Neural cell (in vitro differentiated cells): ENCODE measurements around the gene ANXA1. TPM values are rescaled to one million over a fixed set of nuclear protein-coding genes. Genes with fewer than 3 reads are reported as not detected.

ENCODE experiments used
- H2AFZ ChIP-seq: fragments of 200-600, 300-800 bp; sonication (generic), shearing (Covaris generic); 2 replicates; pipeline ENCODE4 v1.6.0; 2014; ENCODE audit warnings: low read depth, mild to moderate bottlenecking, antibody characterized with exemption, low read length, moderate library complexity
- H3F3A ChIP-seq: fragments of 200-600 bp; shearing (Covaris generic); 2 replicates; pipeline ENCODE4 v1.6.1; 2016; ENCODE audit warnings: mild to moderate bottlenecking, moderate library complexity, mixed read lengths, antibody characterized with exemption, low read length; ENCODE audit not compliant: insufficient read depth, poor library complexity, severe bottlenecking
- H3K27ac ChIP-seq: fragments of 200-600, 300-800 bp; sonication (generic), shearing (Covaris generic); 2 replicates; pipeline ENCODE4 v1.5.1; 2014; ENCODE audit warnings: mild to moderate bottlenecking, low read length, moderate library complexity
- H3K27me3 ChIP-seq: fragments of 300-800, 200-600 bp; sonication (generic), shearing (Covaris generic); 2 replicates; pipeline ENCODE4 v1.6.0; 2014; ENCODE audit warnings: mild to moderate bottlenecking, low read depth, low read length, moderate library complexity; ENCODE audit not compliant: insufficient read depth
- H3K36me3 ChIP-seq: fragments of 300-800, 200-600 bp; sonication (generic), shearing (Covaris generic); 2 replicates; pipeline ENCODE4 v1.5.1; 2014; ENCODE audit warnings: mild to moderate bottlenecking, antibody characterized with exemption, low read length, moderate library complexity; ENCODE audit not compliant: insufficient read depth
- H3K4me2 ChIP-seq: fragments of 300-800, 200-600 bp; sonication (generic), shearing (Covaris generic); 2 replicates; pipeline ENCODE4 v1.6.0; 2014; ENCODE audit warnings: mild to moderate bottlenecking, low read length
- H3K4me3 ChIP-seq: fragments of 300-800, 200-600 bp; sonication (generic), shearing (Covaris generic); 2 replicates; pipeline ENCODE4 v1.5.1; 2014; ENCODE audit warnings: mild to moderate bottlenecking, low read length, moderate library complexity
- H3K79me2 ChIP-seq: fragments of 200-600 bp; shearing (Covaris generic); replicated peaks from 2 replicates; pipeline ENCODE4 v1.6.0; 2014; ENCODE audit warnings: mild to moderate bottlenecking, low read length, moderate library complexity; ENCODE audit not compliant: insufficient read depth
- H3K9ac ChIP-seq: fragments of 300-800, 200-600 bp; sonication (generic), shearing (Covaris generic); 2 replicates; pipeline ENCODE4 v1.6.1; 2016; ENCODE audit warnings: mild to moderate bottlenecking, low read length, mixed read lengths
- H3K9me2 ChIP-seq: fragments of 200-600 bp; shearing (Covaris generic); 2 replicates; pipeline ENCODE4 v1.6.1; 2016; ENCODE audit warnings: mild to moderate bottlenecking, low read length, mixed read lengths; ENCODE audit not compliant: insufficient read depth
- H3K9me3 ChIP-seq: fragments of 200-600, 300-800 bp; sonication (generic), shearing (Covaris generic); 2 replicates; pipeline ENCODE4 v1.6.1; 2016; ENCODE audit warnings: mild to moderate bottlenecking, mixed run types, low read length, moderate library complexity, mixed read lengths
- H4K20me1 ChIP-seq: fragments of 200-600 bp; shearing (Covaris generic); 2 replicates; pipeline ENCODE4 v1.6.1; 2016; ENCODE audit warnings: mild to moderate bottlenecking, mixed run types; ENCODE audit not compliant: insufficient read depth
- EP300 ChIP-seq: fragments of 450-650 bp; conservative IDR thresholded peaks from 2 replicates; pipeline ENCODE4 v1.6.1; 2014; ENCODE audit warnings: antibody characterized with exemption, mild to moderate bottlenecking, moderate library complexity; ENCODE audit not compliant: poor library complexity, severe bottlenecking
- EZH2 ChIP-seq: fragments of 200-600, 300-800 bp; shearing (Covaris generic), sonication (generic); IDR thresholded peaks from 2 replicates; pipeline ENCODE4 v1.6.1; 2014; ENCODE audit warnings: antibody characterized with exemption, low read length, borderline replicate concordance, mild to moderate bottlenecking; ENCODE audit not compliant: insufficient read depth, poor library complexity, severe bottlenecking
- MXI1 ChIP-seq: fragments of 450-650 bp; conservative IDR thresholded peaks from 2 replicates; pipeline ENCODE4 v1.6.1; 2014; ENCODE audit warnings: antibody characterized with exemption, mild to moderate bottlenecking; ENCODE audit not compliant: poor library complexity, severe bottlenecking
- POLR2AphosphoS5 ChIP-seq: IDR thresholded peaks from 2 replicates; pipeline ENCODE4 v1.6.1; 2012
- RAD21 ChIP-seq: fragments of 450-650 bp; conservative IDR thresholded peaks from 2 replicates; pipeline ENCODE4 v1.6.1; 2014; ENCODE audit warnings: antibody characterized with exemption, mild to moderate bottlenecking, moderate library complexity
- SMC3 ChIP-seq: fragments of 450-650 bp; conservative IDR thresholded peaks from 2 replicates; pipeline ENCODE4 v1.6.1; 2014; ENCODE audit warnings: antibody characterized with exemption, mild to moderate bottlenecking, moderate library complexity; ENCODE audit not compliant: poor library complexity
- TAF1 ChIP-seq: IDR thresholded peaks from 2 replicates; pipeline ENCODE4 v1.6.1; 2012; ENCODE audit warnings: low read depth
- polyA plus RNA-seq: library from polyadenylated mRNA; depleted of rRNA; stranded (reverse); fragments of >200 nt; gene quantifications from 2 replicates; pipeline ENCODE4 v1.2.3, GENCODE V29; 2014
- TF ChIP-seq, protein P1 (sequence below): fragments of 450-650 bp; IDR thresholded peaks from 2 replicates; pipeline ENCODE4 v1.5.1; 2014; ENCODE audit warnings: antibody characterized with exemption, mild to moderate bottlenecking, moderate library complexity; ENCODE audit not compliant: poor library complexity, severe bottlenecking
- TF ChIP-seq, protein P2 (sequence below): IDR thresholded peaks from 2 replicates; pipeline ENCODE4 v1.6.1; 2012; ENCODE audit warnings: borderline replicate concordance

Gene ANXA1
- polyA plus RNA-seq, 1 donor from 2014 or later, result 5.8 TPM

DNA sequence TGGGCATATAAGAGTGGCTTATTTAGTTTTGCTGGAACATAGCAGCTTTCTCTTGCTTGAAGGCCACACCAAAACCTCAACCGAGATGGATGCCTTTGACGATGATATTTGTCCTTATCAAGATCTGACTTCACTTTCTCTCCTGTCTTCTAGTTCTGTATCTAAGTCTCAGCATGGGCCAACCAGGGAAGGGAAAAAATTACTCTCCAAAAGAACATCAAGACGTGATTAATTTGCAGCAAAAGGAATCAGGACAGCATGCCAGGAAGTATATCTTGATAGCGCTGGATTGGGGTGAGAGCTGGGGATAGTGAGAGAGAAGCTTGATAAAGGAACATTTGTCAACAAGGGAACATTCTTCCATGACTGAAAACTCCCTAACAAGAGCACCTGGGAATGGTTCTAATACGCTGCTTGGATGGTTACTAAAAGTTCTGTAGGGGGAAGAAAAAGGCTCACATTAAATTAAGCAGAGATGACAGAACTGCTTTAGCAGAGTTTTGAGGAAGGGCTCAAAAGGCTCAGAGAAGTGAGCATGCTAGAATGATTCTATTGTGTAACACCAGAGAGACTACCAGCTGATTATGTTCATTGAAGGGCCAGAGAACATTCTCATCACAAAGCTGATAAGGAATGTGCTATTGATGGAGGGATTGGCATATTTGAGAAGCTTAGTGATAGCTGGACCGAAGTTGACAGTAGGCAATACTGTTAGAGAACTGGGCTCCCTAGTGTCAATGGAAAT, 21.6 kb upstream of the ANXA1 start:
- H3K27ac ChIP-seq, result no peak overlapping the region
- H3K4me3 ChIP-seq, result no peak overlapping the region
- H3K9ac ChIP-seq, result no peak overlapping the region
- TF ChIP-seq TAF1, result no peak
- TF ChIP-seq, protein P1, sequence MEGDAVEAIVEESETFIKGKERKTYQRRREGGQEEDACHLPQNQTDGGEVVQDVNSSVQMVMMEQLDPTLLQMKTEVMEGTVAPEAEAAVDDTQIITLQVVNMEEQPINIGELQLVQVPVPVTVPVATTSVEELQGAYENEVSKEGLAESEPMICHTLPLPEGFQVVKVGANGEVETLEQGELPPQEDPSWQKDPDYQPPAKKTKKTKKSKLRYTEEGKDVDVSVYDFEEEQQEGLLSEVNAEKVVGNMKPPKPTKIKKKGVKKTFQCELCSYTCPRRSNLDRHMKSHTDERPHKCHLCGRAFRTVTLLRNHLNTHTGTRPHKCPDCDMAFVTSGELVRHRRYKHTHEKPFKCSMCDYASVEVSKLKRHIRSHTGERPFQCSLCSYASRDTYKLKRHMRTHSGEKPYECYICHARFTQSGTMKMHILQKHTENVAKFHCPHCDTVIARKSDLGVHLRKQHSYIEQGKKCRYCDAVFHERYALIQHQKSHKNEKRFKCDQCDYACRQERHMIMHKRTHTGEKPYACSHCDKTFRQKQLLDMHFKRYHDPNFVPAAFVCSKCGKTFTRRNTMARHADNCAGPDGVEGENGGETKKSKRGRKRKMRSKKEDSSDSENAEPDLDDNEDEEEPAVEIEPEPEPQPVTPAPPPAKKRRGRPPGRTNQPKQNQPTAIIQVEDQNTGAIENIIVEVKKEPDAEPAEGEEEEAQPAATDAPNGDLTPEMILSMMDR, result no peak
- TF ChIP-seq EP300, result no peak
- no peak for TF ChIP-seq SMC3
- TF ChIP-seq POLR2AphosphoS5, result no peak
- TF ChIP-seq RAD21, result no peak
- TF ChIP-seq EZH2, result no peak
- H3K79me2 ChIP-seq, result no peaks in the 10 kb centered on the region
- H3K27me3 ChIP-seq, result no peaks in the 10 kb centered on the region
- no peak overlapping the region for H3K4me2 ChIP-seq
- H3K9me2 ChIP-seq, result no peaks in the 10 kb centered on the region
- H3F3A ChIP-seq, result no peaks in the 10 kb centered on the region
- H2AFZ ChIP-seq, result no peak overlapping the region
- no peaks in the 10 kb centered on the region for H4K20me1 ChIP-seq
- no peaks in the 10 kb centered on the region for H3K9me3 ChIP-seq
- no peaks in the 10 kb centered on the region for H3K36me3 ChIP-seq

DNA sequence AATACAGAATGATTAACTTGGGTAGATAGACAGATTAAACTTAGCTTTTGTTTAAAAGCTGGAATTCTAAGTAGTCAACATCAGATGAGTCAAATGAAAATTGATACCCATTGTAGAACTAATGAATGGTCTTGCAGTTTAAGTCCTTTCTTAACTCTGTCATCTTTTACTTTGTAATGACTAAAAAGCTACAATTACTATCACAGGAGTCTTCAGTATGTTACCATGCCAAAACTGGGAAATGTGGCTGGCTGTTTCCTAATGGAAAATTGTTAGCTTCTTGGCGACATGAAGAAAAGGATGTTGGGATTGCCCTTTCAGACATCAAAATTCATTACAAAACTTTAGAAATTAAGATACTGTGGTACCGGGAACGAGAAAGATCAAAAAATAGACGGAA, 20.2 kb upstream of the ANXA1 start:
- Histone ChIP-seq H3K79me2 (no peaks in the 10 kb centered on the region), H4K20me1 (no peaks in the 10 kb centered on the region), H3K36me3 (no peaks in the 10 kb centered on the region), H3K9me2 (no peaks in the 10 kb centered on the region), H3K4me2 (no peak overlapping the region), H2AFZ (no peak overlapping the region), H3K9me3 (no peaks in the 10 kb centered on the region), H3K4me3 (no peak overlapping the region), H3K9ac (no peak overlapping the region), H3K27ac (no peak overlapping the region), H3F3A (no peaks in the 10 kb centered on the region), H3K27me3 (no peaks in the 10 kb centered on the region)
- TF ChIP-seq, protein P2, sequence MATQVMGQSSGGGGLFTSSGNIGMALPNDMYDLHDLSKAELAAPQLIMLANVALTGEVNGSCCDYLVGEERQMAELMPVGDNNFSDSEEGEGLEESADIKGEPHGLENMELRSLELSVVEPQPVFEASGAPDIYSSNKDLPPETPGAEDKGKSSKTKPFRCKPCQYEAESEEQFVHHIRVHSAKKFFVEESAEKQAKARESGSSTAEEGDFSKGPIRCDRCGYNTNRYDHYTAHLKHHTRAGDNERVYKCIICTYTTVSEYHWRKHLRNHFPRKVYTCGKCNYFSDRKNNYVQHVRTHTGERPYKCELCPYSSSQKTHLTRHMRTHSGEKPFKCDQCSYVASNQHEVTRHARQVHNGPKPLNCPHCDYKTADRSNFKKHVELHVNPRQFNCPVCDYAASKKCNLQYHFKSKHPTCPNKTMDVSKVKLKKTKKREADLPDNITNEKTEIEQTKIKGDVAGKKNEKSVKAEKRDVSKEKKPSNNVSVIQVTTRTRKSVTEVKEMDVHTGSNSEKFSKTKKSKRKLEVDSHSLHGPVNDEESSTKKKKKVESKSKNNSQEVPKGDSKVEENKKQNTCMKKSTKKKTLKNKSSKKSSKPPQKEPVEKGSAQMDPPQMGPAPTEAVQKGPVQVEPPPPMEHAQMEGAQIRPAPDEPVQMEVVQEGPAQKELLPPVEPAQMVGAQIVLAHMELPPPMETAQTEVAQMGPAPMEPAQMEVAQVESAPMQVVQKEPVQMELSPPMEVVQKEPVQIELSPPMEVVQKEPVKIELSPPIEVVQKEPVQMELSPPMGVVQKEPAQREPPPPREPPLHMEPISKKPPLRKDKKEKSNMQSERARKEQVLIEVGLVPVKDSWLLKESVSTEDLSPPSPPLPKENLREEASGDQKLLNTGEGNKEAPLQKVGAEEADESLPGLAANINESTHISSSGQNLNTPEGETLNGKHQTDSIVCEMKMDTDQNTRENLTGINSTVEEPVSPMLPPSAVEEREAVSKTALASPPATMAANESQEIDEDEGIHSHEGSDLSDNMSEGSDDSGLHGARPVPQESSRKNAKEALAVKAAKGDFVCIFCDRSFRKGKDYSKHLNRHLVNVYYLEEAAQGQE, result no peak
- no peak for TF ChIP-seq POLR2AphosphoS5
- TF ChIP-seq EP300, result no peak
- no peak for TF ChIP-seq EZH2
- no peak for TF ChIP-seq MXI1
- TF ChIP-seq RAD21, result no peak
- TF ChIP-seq, protein P1, result no peak
- TF ChIP-seq TAF1, result no peak
- no peak for TF ChIP-seq SMC3
